HepG2 (cell line): ENCODE results near the gene FAM131C. TPM values are rescaled to one million over a fixed set of nuclear protein-coding genes. Genes with fewer than 3 reads are reported as not detected.
A peak's percentile ranks its signal among the peaks of the same experiment; 100 is the strongest.
"Not testable (repeated sequence)": the region's sequence is repeated elsewhere in the genome, so short reads cannot be mapped to it uniquely, and the experiment has no call there.

Source experiments
- ATAC-seq: fragments of 200-7000 bp; cut with Tn5 transposase; 3 replicates; pipeline ENCODE4 v1.9.1; 2020; ENCODE audit warnings: mild to moderate bottlenecking, moderate library complexity
- BruUV-seq: library from RNA; stranded (reverse); fragments of 400-500 nt; replicated peaks from 2 replicates; lab custom pipeline; 2021; lab: Mats Ljungman, UMichigan
- CTCF ChIA-PET: fragments of 300-600 bp; formaldehyde crosslinking; extraction: SDS; loops from one replicate; lab custom pipeline; 2021; ENCODE audit warnings: low total read pairs, inconsistent platforms, low intra/inter-chr PET ratio; lab: Yijun Ruan, JAX
- POLR2A ChIA-PET: fragments of 350-600 bp; sonication (Branson Sonifier 250); formaldehyde crosslinking; loops from one replicate; lab custom pipeline; 2020; ENCODE audit warnings: antibody characterized with exemption, inconsistent platforms; lab: Yijun Ruan, JAX
- DNase-seq: peaks from one replicate; pipeline ENCODE4 v3.0.0-alpha.2; 2015; ENCODE audit warnings: low spot score
- FAIRE-seq: peaks from 3 replicates; lab custom pipeline; 2011; peaks lifted over from hg19 to GRCh38; lab: Jason Lieb, UNC
- H2AFZ ChIP-seq: one replicate; pipeline ENCODE4 v1.6.1; 2011; ENCODE audit warnings: low read length, inconsistent platforms
- H3K27ac ChIP-seq: fragments of 300-600 bp; 3 replicates; pipeline ENCODE4 v1.8.0; 2011; ENCODE audit warnings: mixed run types, mild to moderate bottlenecking, mixed read lengths, low read length, inconsistent platforms; ENCODE audit not compliant: insufficient read depth; ENCODE audit errors: extremely low read length
- H3K27me3 ChIP-seq, 2 experiments: fragments of 200-600 bp in 1 of 2; 2 replicates in 1 of 2; 3 replicates in 1 of 2; pipeline versions ENCODE4 v1.6.0 to v1.8.0; 2011; ENCODE audit warnings: low read length in 2 of 2, mild to moderate bottlenecking in 2 of 2, moderate library complexity in 2 of 2, inconsistent platforms in 1 of 2; ENCODE audit not compliant: insufficient read depth in 2 of 2, control insufficient read depth in 1 of 2
- H3K36me3 ChIP-seq, 2 experiments: fragments of 200-600 bp in 1 of 2; replicated peaks in 1 of 2; 2 replicates in 1 of 2; 3 replicates in 1 of 2; pipeline versions ENCODE4 v1.5.1 to v1.8.0; 2011; ENCODE audit warnings: low read length in 2 of 2, inconsistent platforms in 1 of 2; ENCODE audit not compliant: insufficient read depth in 2 of 2, control insufficient read depth in 1 of 2
- H3K4me1 ChIP-seq: 2 replicates; pipeline ENCODE4 v1.5.1; 2012; ENCODE audit warnings: low read length, inconsistent platforms; ENCODE audit not compliant: insufficient read depth
- H3K4me2 ChIP-seq: 2 replicates; pipeline ENCODE4 v1.6.0; 2011; ENCODE audit warnings: low read depth, low read length, inconsistent platforms
- H3K4me3 ChIP-seq, 3 experiments: fragments of 200-600 bp in 1 of 3; sonication (generic), shearing (Covaris generic) in 1 of 3; replicated peaks in 1 of 3; 2 replicates each; pipeline ENCODE4 v1.5.1; 2011 to 2016; ENCODE audit warnings: low read length in 3 of 3, inconsistent platforms in 2 of 3, low read depth in 2 of 3, mild to moderate bottlenecking in 2 of 3, control low read depth in 1 of 3, mixed read lengths in 1 of 3; ENCODE audit not compliant: insufficient read depth in 1 of 3
- H3K79me2 ChIP-seq: one replicate; pipeline ENCODE4 v1.6.1; 2011; ENCODE audit warnings: low read length, inconsistent platforms; ENCODE audit not compliant: insufficient read depth
- H3K9ac ChIP-seq: 2 replicates; pipeline ENCODE4 v1.6.0; 2011; ENCODE audit warnings: mild to moderate bottlenecking, low read depth, low read length, inconsistent platforms; ENCODE audit not compliant: insufficient read depth
- H3K9me3 ChIP-seq: 2 replicates; pipeline ENCODE4 v1.5.1; 2012; ENCODE audit warnings: mild to moderate bottlenecking, low read length
- H4K20me1 ChIP-seq: 2 replicates; pipeline ENCODE4 v1.6.0; 2011; ENCODE audit warnings: inconsistent platforms, mild to moderate bottlenecking, low read length, moderate library complexity; ENCODE audit not compliant: insufficient read depth
- ESRRA ChIP-seq: sonication (generic); formaldehyde crosslinking; IDR thresholded peaks from 2 replicates; pipeline ENCODE4 v1.5.1; 2020; ENCODE audit warnings: mild to moderate bottlenecking, low read depth, missing genetic modification reagents
- GATAD2A ChIP-seq: IDR thresholded peaks from 2 replicates; pipeline ENCODE4 v1.6.1; 2016
- HNF4A ChIP-seq: sonication (generic); formaldehyde crosslinking; IDR thresholded peaks from 2 replicates; pipeline ENCODE4 v1.4.0; 2020; ENCODE audit warnings: missing genetic modification reagents
- MED1 ChIP-seq: sonication (generic); formaldehyde crosslinking; IDR thresholded peaks from 2 replicates; pipeline ENCODE4 v1.4.0; 2020; ENCODE audit warnings: missing genetic modification reagents
- MTA1 ChIP-seq: sonication (generic); formaldehyde crosslinking; IDR thresholded peaks from 2 replicates; pipeline ENCODE4 v1.4.0; 2020; ENCODE audit warnings: missing genetic modification reagents, mild to moderate bottlenecking, borderline replicate concordance
- NR2F1 ChIP-seq, 2 experiments: fragments of 450-650 bp in 1 of 2; formaldehyde crosslinking in 1 of 2; IDR thresholded peaks; 2 replicates each; pipeline versions ENCODE4 v1.5.0 to v1.6.1; 2016 to 2020; ENCODE audit warnings: mild to moderate bottlenecking in 1 of 2, missing compliant biosample characterization in 1 of 2, missing genetic modification reagents in 1 of 2, moderate library complexity in 1 of 2
- NR2F6 ChIP-seq, 2 experiments: IDR thresholded peaks; 2 replicates each; pipeline ENCODE4 v1.6.1; 2016; ENCODE audit warnings: antibody characterized with exemption in 1 of 2, mild to moderate bottlenecking in 1 of 2
- RARA ChIP-seq: IDR thresholded peaks from 2 replicates; pipeline ENCODE4 v1.6.1; 2016; ENCODE audit warnings: missing genetic modification reagents, missing compliant biosample characterization
- RXRA ChIP-seq: sonication (generic); formaldehyde crosslinking; IDR thresholded peaks from 2 replicates; pipeline ENCODE4 v1.5.1; 2020; ENCODE audit warnings: missing genetic modification reagents
- RXRB ChIP-seq: IDR thresholded peaks from 2 replicates; pipeline ENCODE4 v1.6.1; 2016; ENCODE audit warnings: borderline replicate concordance, missing genetic modification reagents, missing compliant biosample characterization
- SALL1 ChIP-seq: sonication (generic); formaldehyde crosslinking; IDR thresholded peaks from 2 replicates; pipeline ENCODE4 v1.8.0; 2022; ENCODE audit warnings: mild to moderate bottlenecking, missing genetic modification reagents
- ZNF441 ChIP-seq: sonication (generic); formaldehyde crosslinking; IDR thresholded peaks from 2 replicates; pipeline ENCODE4 v1.7.0; 2021; ENCODE audit warnings: missing genetic modification reagents, borderline replicate concordance
- WGBS: methylation state at CpG from one replicate; pipeline ENCODE4 v1.1.6; 2017; ENCODE audit warnings: low lambda C conversion rate; 5-methylcytosine and 5-hydroxymethylcytosine counted together
- in situ Hi-C: cut with HindIII; loops from 2 replicates; pipeline ENCODE4 v1.10.0; 2017; ENCODE audit warnings: low pct_unique_long_range_greater_than_20kb; ENCODE audit not compliant: extremely low pct_ligation_motif_present
- intact Hi-C: fragments of 100-400 bp; cut with micrococcal nuclease; formaldehyde crosslinking; loops from one replicate; pipeline ENCODE4 v1.10.0; 2022; ENCODE audit not compliant: unreplicated experiment
- polyA plus RNA-seq, 8 experiments: library from polyadenylated mRNA; depleted of rRNA in 3 of 8; stranded (reverse) in 7 of 8; unstranded in 1 of 8; fragments of >200 nt; fragmentation: Illumina TruSeq in 4 of 8; extraction: Trizol in 4 of 8; gene quantifications; 2 replicates each; pipeline versions ENCODE4 v1.2.1 to v1.2.3, GENCODE V29; 2011 to 2016; ENCODE audit warnings: low read depth in 4 of 8, missing spikeins in 1 of 8, mixed read lengths in 1 of 8; ENCODE audit not compliant: insufficient read depth in 1 of 8
- total RNA-seq, 5 experiments: library from RNA; depleted of rRNA; stranded (reverse); fragments of >200 nt; fragmentation: Illumina TruSeq; extraction: Trizol; gene quantifications; 2 replicates each; pipeline ENCODE4 v1.2.3, GENCODE V29; 2016; ENCODE audit warnings: low read depth in 1 of 5
- TF ChIP-seq, protein P1 (sequence below): sonication (generic); formaldehyde crosslinking; IDR thresholded peaks from 2 replicates; pipeline ENCODE4 v1.4.0; 2020; ENCODE audit warnings: missing genetic modification reagents, borderline replicate concordance
- TF ChIP-seq, protein P2 (sequence below): sonication (generic); formaldehyde crosslinking; conservative IDR thresholded peaks from 2 replicates; pipeline ENCODE4 v1.4.0; 2020; ENCODE audit warnings: mild to moderate bottlenecking, missing genetic modification reagents, moderate library complexity
- TF ChIP-seq, protein P3 (sequence below): sonication (generic); IDR thresholded peaks from 2 replicates; pipeline ENCODE4 v1.6.1; 2016; ENCODE audit warnings: low read depth, borderline replicate concordance

Gene FAM131C
- total and polyA plus RNA-seq, 2 of the 13 experiments (the other 11 are each of a cell fraction or from before 2014, with no cell fraction given), result 0.07 TPM; not detected in 1

DNA sequence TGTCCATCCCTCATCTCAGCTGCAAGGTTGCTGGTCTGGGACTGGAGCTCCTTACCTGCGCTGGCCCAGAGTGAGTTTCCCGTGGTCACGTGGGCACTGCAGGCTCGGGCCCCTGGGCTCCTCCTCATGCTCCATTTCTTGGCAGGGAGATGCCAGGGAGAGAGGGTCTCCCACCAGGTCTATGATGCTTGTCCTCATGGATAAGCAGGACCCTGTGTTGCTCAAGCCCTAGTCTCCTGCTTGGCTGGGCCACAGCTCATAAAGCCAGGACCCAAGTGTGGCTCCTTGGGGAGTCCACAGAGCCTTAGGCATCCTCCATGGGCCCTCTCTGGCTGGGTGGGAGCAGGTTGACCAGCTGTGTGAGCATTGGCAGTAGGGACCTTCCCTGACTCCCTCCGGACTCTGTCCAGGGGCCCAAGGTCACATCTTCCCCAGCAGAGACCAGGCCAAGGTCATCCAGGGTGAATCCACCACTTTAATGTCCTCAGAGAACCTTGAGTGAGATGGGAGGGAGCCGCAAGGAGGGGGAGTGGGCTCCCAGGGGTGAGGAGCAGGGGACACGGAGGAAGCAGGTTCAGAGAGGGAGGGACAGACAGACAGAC lies 16.0 kb downstream of the FAM131C start:
- BruUV-seq; H3K27ac ChIP-seq; H3K36me3 ChIP-seq; H4K20me1 ChIP-seq; in situ Hi-C loops; CTCF ChIA-PET; H3K9me3 ChIP-seq; DNase-seq; H3K4me2 ChIP-seq; POLR2A ChIA-PET; H2AFZ ChIP-seq; H3K9ac ChIP-seq; H3K4me3 ChIP-seq; H3K79me2 ChIP-seq; TF ChIP-seq NR2F6 (IDR thresholded peaks at IDR 0.05): not testable (repeated sequence)
- peaks cover 19% of the 10 kb centered on the region for H3K4me1 ChIP-seq
- 2% methylated on average over 7 of the region's 7 CpGs for WGBS
- peak; percentile 15 for FAIRE-seq
- intact Hi-C loops, result loop anchor here (2.0 kb wide), 1 partner anchor 25 kb away; no protein-coding TSS in a partner anchor
- ATAC-seq, result peak; percentile 39
- H3K27me3 ChIP-seq, result peaks cover 5 to 28% of the 10 kb centered on the region in 2 experiments; a peak in 3 of 5 replicates
- TF ChIP-seq NR2F1 (CRISPR knock-in tag; IDR thresholded peaks at IDR 0.05) (peak in 1 of 2 experiments; percentile 46; a peak in 1 of 4 replicates), MED1 (CRISPR knock-in tag) (peak; percentile 21; the same call in 1 of the 2 replicates), RXRB (peak; percentile 91), RARA (CRISPR knock-in tag) (0 out of 2 replicates have a peak, but pooled peaks have one; percentile 39), SALL1 (peak; percentile 47; the same call in 1 of the 2 replicates), GATAD2A (CRISPR knock-in tag) (0 out of 2 replicates have a peak, but pooled peaks have one; percentile 34), RXRA (CRISPR knock-in tag) (peak; percentile 75), ESRRA (CRISPR knock-in tag) (peak; percentile 98), NR2F6 (CRISPR knock-in tag; IDR thresholded peaks at IDR 0.05) (peak; percentile 28; the same call in 1 of the 2 replicates), ZNF441 (0 out of 2 replicates have a peak, but pooled peaks have one; percentile 48), MTA1 (CRISPR knock-in tag) (0 out of 2 replicates have a peak, but pooled peaks have one; percentile 37), HNF4A (CRISPR knock-in tag) (peak; percentile 73)
- TF ChIP-seq, protein P1, sequence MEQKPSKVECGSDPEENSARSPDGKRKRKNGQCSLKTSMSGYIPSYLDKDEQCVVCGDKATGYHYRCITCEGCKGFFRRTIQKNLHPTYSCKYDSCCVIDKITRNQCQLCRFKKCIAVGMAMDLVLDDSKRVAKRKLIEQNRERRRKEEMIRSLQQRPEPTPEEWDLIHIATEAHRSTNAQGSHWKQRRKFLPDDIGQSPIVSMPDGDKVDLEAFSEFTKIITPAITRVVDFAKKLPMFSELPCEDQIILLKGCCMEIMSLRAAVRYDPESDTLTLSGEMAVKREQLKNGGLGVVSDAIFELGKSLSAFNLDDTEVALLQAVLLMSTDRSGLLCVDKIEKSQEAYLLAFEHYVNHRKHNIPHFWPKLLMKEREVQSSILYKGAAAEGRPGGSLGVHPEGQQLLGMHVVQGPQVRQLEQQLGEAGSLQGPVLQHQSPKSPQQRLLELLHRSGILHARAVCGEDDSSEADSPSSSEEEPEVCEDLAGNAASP (CRISPR knock-in tag), result peak; percentile 95
- TF ChIP-seq, protein P2, sequence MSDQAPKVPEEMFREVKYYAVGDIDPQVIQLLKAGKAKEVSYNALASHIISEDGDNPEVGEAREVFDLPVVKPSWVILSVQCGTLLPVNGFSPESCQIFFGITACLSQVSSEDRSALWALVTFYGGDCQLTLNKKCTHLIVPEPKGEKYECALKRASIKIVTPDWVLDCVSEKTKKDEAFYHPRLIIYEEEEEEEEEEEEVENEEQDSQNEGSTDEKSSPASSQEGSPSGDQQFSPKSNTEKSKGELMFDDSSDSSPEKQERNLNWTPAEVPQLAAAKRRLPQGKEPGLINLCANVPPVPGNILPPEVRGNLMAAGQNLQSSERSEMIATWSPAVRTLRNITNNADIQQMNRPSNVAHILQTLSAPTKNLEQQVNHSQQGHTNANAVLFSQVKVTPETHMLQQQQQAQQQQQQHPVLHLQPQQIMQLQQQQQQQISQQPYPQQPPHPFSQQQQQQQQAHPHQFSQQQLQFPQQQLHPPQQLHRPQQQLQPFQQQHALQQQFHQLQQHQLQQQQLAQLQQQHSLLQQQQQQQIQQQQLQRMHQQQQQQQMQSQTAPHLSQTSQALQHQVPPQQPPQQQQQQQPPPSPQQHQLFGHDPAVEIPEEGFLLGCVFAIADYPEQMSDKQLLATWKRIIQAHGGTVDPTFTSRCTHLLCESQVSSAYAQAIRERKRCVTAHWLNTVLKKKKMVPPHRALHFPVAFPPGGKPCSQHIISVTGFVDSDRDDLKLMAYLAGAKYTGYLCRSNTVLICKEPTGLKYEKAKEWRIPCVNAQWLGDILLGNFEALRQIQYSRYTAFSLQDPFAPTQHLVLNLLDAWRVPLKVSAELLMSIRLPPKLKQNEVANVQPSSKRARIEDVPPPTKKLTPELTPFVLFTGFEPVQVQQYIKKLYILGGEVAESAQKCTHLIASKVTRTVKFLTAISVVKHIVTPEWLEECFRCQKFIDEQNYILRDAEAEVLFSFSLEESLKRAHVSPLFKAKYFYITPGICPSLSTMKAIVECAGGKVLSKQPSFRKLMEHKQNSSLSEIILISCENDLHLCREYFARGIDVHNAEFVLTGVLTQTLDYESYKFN, result peak; percentile 51; the same call in 1 of the 2 replicates
- TF ChIP-seq, protein P3, sequence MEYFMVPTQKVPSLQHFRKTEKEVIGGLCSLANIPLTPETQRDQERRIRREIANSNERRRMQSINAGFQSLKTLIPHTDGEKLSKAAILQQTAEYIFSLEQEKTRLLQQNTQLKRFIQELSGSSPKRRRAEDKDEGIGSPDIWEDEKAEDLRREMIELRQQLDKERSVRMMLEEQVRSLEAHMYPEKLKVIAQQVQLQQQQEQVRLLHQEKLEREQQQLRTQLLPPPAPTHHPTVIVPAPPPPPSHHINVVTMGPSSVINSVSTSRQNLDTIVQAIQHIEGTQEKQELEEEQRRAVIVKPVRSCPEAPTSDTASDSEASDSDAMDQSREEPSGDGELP, result 0 out of 2 replicates have a peak, but pooled peaks have one; percentile 26
